GM13977 (cell line): ENCODE measurements around the gene PROCR.
"Not testable (repeated sequence)": the region's sequence is repeated elsewhere in the genome, so short reads cannot be mapped to it uniquely, and the experiment has no call there.

Experiments
- DNase-seq: peaks from one replicate; pipeline ENCODE4 v3.0.0; 2012; ENCODE audit warnings: low spot score
- CTCF ChIP-seq: IDR thresholded peaks from 2 replicates; pipeline ENCODE4 v1.5.1; 2012; ENCODE audit warnings: mild to moderate bottlenecking, control low read depth; ENCODE audit not compliant: insufficient read depth; ENCODE audit errors: extremely low read depth, missing control alignments
- in situ Hi-C: fragments of 300-500 bp; cut with MboI; formaldehyde crosslinking; loops from one replicate; pipeline ENCODE4 v1.12.0; 2022; ENCODE audit warnings: low sequenced_read_pairs, low pct_unique_long_range_greater_than_20kb, mixed read lengths, inconsistent platforms; ENCODE audit not compliant: unreplicated experiment

Gene PROCR

DNA sequence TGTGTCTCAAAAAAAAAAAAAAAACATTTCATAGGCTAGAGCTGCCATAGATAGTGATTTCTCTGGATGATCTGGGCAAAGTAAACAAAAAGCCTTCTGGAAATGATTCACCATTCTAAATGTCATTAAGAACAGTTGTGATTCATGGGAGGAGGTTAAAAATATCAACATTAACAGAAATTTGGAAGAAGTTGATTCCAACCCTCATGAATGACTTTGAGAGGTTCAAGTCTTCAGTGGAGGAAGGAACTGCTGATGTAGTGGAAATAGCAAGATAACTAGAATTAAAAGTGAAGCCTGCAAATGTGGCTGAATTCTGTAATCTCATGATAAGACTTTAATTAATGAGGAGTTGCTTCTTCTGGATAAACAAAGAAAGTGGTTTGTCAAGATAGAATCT is 27.9 kb downstream of the PROCR start:
- no peak for TF ChIP-seq CTCF
- in situ Hi-C loops = loop anchor here (25.0 kb wide), 1 partner anchor 337 kb away; the partner anchor contains the start of gene GGT7
- no peak for DNase-seq

GRCh38 chr20:35200267-35200666 is 28.4 kb downstream of the PROCR start:
- no peak for TF ChIP-seq CTCF
- DNase-seq = no peak
- in situ Hi-C loops = loop anchor here (25.0 kb wide), 1 partner anchor 338 kb away; the partner anchor contains the start of gene GGT7

GRCh38 chr20:35201467-35201866 is 29.6 kb downstream of the PROCR start:
- in situ Hi-C loops = loop anchor here (25.0 kb wide), 1 partner anchor 339 kb away; the partner anchor contains the start of gene GGT7
- not testable (repeated sequence) for DNase-seq

GRCh38 chr20:35206802-35207201 is 34.9 kb downstream of the PROCR start:
- in situ Hi-C loops = loop anchor here (25.0 kb wide), 1 partner anchor 345 kb away; the partner anchor contains the start of gene GGT7
- DNase-seq = no peak
- TF ChIP-seq CTCF = no peak

DNA sequence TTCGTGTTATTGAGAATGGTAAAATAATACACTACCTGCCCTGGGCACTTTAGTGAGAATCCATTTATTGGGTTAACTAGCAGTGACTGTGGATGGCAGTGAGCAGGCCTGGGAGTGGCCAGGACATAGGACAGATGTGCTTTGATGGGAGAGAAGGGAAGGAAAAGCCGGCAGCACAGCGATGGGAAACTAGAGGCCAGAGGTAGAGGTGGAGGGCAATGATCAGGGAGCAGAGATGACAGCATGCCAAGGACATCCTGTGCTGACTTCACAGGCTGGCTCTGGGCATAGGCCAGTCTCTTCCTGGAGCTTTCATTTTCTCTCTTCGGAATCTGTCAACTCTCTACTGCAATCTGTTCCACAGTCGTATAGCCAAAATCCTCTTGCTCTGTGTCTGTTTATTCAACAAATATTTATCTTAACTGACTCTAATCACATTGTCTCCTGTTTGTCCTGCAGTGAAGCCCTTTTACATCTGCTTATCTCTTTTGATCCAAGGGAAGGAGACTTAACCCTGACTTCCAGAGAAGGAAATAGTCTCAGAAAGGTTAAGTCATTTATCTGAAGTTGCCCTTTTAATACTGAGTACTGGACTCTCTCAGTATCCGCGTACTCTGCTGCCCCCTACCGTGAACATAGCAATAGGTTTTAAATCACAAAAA is 36.2 kb downstream of the PROCR start:
- TF ChIP-seq CTCF = peak; percentile 75
- in situ Hi-C loops = loop anchor here (25.0 kb wide), 1 partner anchor 346 kb away; the partner anchor contains the start of gene GGT7
- peak; percentile 68 for DNase-seq

GRCh38 chr20:35215066-35215956 is 43.4 kb downstream of the PROCR start:
- in situ Hi-C loops = loop anchor here (25.0 kb wide), 1 partner anchor 353 kb away; the partner anchor contains the start of gene GGT7
- DNase-seq = no peak
- TF ChIP-seq CTCF = no peak
